T-cell (primary cell): ENCODE results near the gene EWSR1. TPM values are rescaled to one million over a fixed set of nuclear protein-coding genes. Genes with fewer than 3 reads are reported as not detected.

Experiments used
- ATAC-seq, 4 experiments: fragments of 200-7000 bp in 3 of 4; fragments of 150-1000 bp in 1 of 4; cut with Tn5 transposase; replicated peaks in 1 of 4; 1 replicate in 3 of 4; 2 replicates in 1 of 4; pipeline ENCODE4 v1.10.0; 2021; ENCODE audit warnings: moderate library complexity in 3 of 4, mild to moderate bottlenecking in 2 of 4, moderate number of reproducible peaks in 1 of 4
- CTCF ChIA-PET, 2 donors: fragments of 300-600 bp; sonication (Branson Sonifier 250); formaldehyde crosslinking; loops; one replicate each; lab custom pipeline; 2022; ENCODE audit warnings: antibody characterized with exemption in 2 of 2; lab: Charles Lee
- POLR2A ChIA-PET, 2 donors: fragments of 300-600 bp; sonication (Branson Sonifier 250); formaldehyde crosslinking; loops; one replicate each; lab custom pipeline; 2022; ENCODE audit warnings: antibody characterized with exemption in 2 of 2; lab: Charles Lee
- DNase-seq, 35 experiments: peaks; one replicate each; pipeline versions ENCODE4 v3.0.0 to v3.0.0-alpha.2; 2013 to 2023
- H3K27ac ChIP-seq: one replicate; pipeline ENCODE4 v1.5.1; 2013; ENCODE audit warnings: low read length
- H3K27me3 ChIP-seq, 2 experiments: replicated peaks in 1 of 2; 1 replicate in 1 of 2; 2 replicates in 1 of 2; pipeline versions ENCODE4 v1.6.1 to v1.7.0; 2013; ENCODE audit warnings: low read length in 1 of 2, mixed read lengths in 1 of 2; ENCODE audit not compliant: control insufficient read depth in 2 of 2, insufficient read depth in 2 of 2; ENCODE audit errors: extremely low read depth in 1 of 2
- H3K36me3 ChIP-seq, 2 donors: 1 replicate in 1 of 2; 2 replicates in 1 of 2; pipeline versions ENCODE4 v1.6.1 to v1.7.0; 2013; ENCODE audit warnings: low read length in 1 of 2; ENCODE audit not compliant: control insufficient read depth in 2 of 2, insufficient read depth in 1 of 2; ENCODE audit errors: extremely low read depth in 1 of 2
- H3K4me1 ChIP-seq, 2 experiments: 1 replicate in 1 of 2; 2 replicates in 1 of 2; pipeline versions ENCODE4 v1.6.1 to v1.7.0; 2013; ENCODE audit warnings: low read length in 2 of 2, mixed read lengths in 1 of 2; ENCODE audit not compliant: insufficient read depth in 2 of 2, control insufficient read depth in 1 of 2; ENCODE audit errors: extremely low read depth in 1 of 2
- H3K4me3 ChIP-seq, 2 donors: 1 replicate in 1 of 2; 2 replicates in 1 of 2; pipeline versions ENCODE4 v1.5.1 to v1.7.0; 2013; ENCODE audit warnings: mild to moderate bottlenecking in 2 of 2, low read length in 1 of 2, moderate library complexity in 1 of 2; ENCODE audit not compliant: control insufficient read depth in 1 of 2; ENCODE audit errors: extremely low read depth in 1 of 2
- H3K9me3 ChIP-seq: 2 replicates; pipeline ENCODE4 v1.7.0; 2013
- H3K27ac Mint-ChIP-seq, 2 donors: one replicate each; pipeline ENCODE4 v1.8.0; 2020 to 2021; ENCODE audit warnings: mild to moderate bottlenecking in 2 of 2, mixed read lengths in 2 of 2
- H3K27me3 Mint-ChIP-seq, 2 donors: one replicate each; pipeline ENCODE4 v1.8.0; 2021 to 2022; ENCODE audit warnings: mixed read lengths in 2 of 2
- H3K36me3 Mint-ChIP-seq: one replicate; pipeline ENCODE4 v1.8.0; 2021; ENCODE audit warnings: mixed read lengths
- H3K4me1 Mint-ChIP-seq, 3 donors: one replicate each; pipeline ENCODE4 v1.8.0; 2020 to 2022; ENCODE audit warnings: mixed read lengths in 3 of 3, mild to moderate bottlenecking in 1 of 3
- H3K4me3 Mint-ChIP-seq, 3 donors: one replicate each; pipeline ENCODE4 v1.8.0; 2020 to 2022; ENCODE audit warnings: mild to moderate bottlenecking in 3 of 3, mixed read lengths in 3 of 3, moderate library complexity in 3 of 3
- H3K9me3 Mint-ChIP-seq, 3 donors: one replicate each; pipeline ENCODE4 v1.8.0; 2020 to 2022; ENCODE audit warnings: mixed read lengths in 3 of 3
- WGBS: methylation state at CpG from one replicate; pipeline ENCODE4 v1.1.5; 2013; ENCODE audit warnings: missing lambda C conversion rate; ENCODE audit not compliant: insufficient coverage; 5-methylcytosine and 5-hydroxymethylcytosine counted together
- total RNA-seq, 35 experiments: library from RNA in 6 of 35; stranded (reverse) in 6 of 35; fragments of 120-200 nt in 1 of 35; gene quantifications; one replicate each; pipeline versions ENCODE4 v1.2.1 to v1.2.4 and lab custom pipeline; 2013 to 2026

EWSR1 gene
- total RNA-seq, 5 donors from 2014 or later (not counting 1 experiment from before 2014, with no cell fraction given), result 254 to 308 (median 260) TPM

DNA sequence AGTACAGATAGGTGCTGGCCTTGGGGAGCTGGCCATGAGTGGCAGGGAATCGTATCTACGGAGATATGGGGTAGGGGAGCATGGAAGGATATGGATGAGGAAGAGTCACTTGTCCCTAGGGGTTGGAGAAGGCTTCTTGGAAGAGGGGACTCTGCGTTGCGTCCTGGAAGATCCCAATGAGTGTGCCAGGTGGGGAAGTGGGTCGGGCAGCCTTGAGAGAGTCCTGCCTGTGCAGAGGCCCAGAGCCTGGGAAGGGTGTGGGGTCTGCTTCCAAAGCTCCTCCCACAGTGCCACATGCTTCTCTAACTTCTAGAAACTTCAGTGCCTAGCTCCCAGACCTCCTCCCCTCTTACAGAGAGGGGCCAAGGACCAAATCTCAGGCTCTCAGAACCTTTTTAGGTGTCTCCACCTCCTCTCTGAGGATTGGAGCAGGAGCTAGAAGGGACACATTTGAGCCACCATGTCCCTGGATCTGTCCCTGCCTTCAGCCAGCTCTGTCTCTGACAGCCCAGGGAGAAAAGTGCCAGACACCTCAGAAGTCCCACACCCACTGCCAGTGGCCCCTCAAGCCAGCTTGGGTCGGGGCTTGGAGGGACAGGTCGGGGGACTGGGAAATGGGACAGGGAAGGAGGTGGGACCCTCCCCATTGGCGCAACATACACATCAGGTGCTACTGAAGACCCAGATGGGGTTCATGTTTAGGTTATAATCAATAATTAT, 11.3 kb upstream of the EWSR1 start:
- WGBS, result 94% methylated on average over 2 of the region's 8 CpGs
- Mint-ChIP-seq H3K36me3 (no peaks in the 10 kb centered on the region), H3K27me3 (peaks cover 4 to 5% of the 10 kb centered on the region in 2 donors), H3K9me3 (no peaks in the 10 kb centered on the region), H3K27ac (no peak overlapping the region), H3K4me3 (no peak overlapping the region), H3K4me1 (peaks cover 1 to 6% (median 5%) of the 10 kb centered on the region in 3 donors)
- peaks cover 0 to 2% of the 10 kb centered on the region in 2 experiments for H3K4me1 ChIP-seq
- H3K27ac ChIP-seq, result no peak overlapping the region
- DNase-seq (no peak), ATAC-seq (no peak)
- POLR2A ChIA-PET, result no interaction called here
- H3K4me3 ChIP-seq, result no peak overlapping the region
- peaks cover 0 to 6% of the 10 kb centered on the region in 2 donors for H3K36me3 ChIP-seq
- no peaks in the 10 kb centered on the region for H3K9me3 ChIP-seq
- CTCF ChIA-PET, result interaction anchor here (0.5 to 0.7 kb wide), 2 partner anchors 21 to 413 kb away, joined by 5 to 6 read pairs; no protein-coding TSS in a partner anchor
- H3K27me3 ChIP-seq, result peaks cover 0 to 12% of the 10 kb centered on the region in 2 experiments

- Mint-ChIP-seq H3K4me3 (no peak overlapping the region), H3K27me3 (no peaks in the 10 kb centered on the region), H3K27ac (no peak overlapping the region), H3K4me1 (peaks cover 1 to 6% (median 5%) of the 10 kb centered on the region in 3 donors), H3K36me3 (no peaks in the 10 kb centered on the region), H3K9me3 (no peaks in the 10 kb centered on the region)
- POLR2A ChIA-PET, result no interaction called here
- H3K9me3 ChIP-seq, result no peaks in the 10 kb centered on the region
- peaks cover 0 to 6% of the 10 kb centered on the region in 2 donors for H3K36me3 ChIP-seq
- H3K4me1 ChIP-seq, result peaks cover 0 to 2% of the 10 kb centered on the region in 2 experiments
- WGBS, result 77% methylated on average over 7 of the region's 8 CpGs
- H3K27ac ChIP-seq, result no peak overlapping the region
- ATAC-seq (no peak), DNase-seq (no peak)
- no peak overlapping the region for H3K4me3 ChIP-seq
- CTCF ChIA-PET, result no interaction called here
- H3K27me3 ChIP-seq, result peaks cover 0 to 12% of the 10 kb centered on the region in 2 experiments
Observed at GRCh38 chr22:29257751-29258181, 10.3 kb upstream of the EWSR1 start.

DNA sequence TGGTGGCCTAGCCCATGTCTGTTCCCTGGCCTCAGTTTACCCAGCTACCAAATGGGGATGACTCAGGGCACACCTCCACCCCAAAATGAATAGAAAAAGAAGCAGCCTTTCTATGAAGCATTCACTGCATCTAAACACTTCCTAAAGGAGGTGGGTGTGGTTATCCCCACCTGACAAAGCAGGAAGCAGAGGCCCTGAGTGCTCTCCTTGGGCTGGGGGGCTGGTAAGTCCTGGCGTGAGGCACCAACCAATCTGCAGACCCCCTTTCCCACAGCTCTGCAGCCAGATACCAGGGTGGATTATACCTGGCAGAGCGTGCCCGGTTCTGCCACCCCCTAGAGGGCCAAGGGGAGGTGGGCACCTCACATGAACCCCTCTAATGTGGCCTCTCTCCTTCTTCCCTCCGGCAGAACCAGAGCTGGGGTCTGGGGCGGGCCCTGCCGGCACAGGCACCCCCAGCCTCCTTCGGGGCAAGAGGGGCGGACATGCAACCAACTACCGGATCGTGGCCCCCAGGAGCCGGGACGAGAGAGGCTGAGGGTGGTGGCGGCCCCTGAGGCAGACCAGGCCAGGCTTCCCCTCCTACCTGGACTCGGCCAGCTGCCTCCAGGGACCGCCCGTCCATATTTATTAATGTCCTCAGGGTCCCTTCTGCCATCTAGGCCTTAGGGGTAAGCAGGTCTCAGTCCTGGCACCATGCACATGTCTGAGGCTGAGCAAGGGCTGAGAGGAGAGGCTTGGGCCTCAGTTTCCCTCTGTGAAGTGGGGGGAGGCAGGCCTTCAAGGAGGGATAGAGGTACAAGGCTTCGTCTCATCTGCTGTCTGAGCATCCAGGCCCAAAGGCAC, 9.4 kb upstream of the EWSR1 start:
- H3K27ac ChIP-seq, result no peak overlapping the region
- no peaks in the 10 kb centered on the region for H3K36me3 Mint-ChIP-seq
- ATAC-seq (no peak), DNase-seq (no peak)
- peaks cover 0 to 2% of the 10 kb centered on the region in 2 experiments for H3K4me1 ChIP-seq
- no peaks in the 10 kb centered on the region for H3K9me3 Mint-ChIP-seq
- H3K9me3 ChIP-seq, result no peaks in the 10 kb centered on the region
- no peak overlapping the region for H3K4me3 ChIP-seq
- peaks cover 1 to 6% (median 5%) of the 10 kb centered on the region in 3 donors for H3K4me1 Mint-ChIP-seq
- WGBS, result 93% methylated on average over 13 of the region's 17 CpGs
- no peaks in the 10 kb centered on the region for H3K27me3 Mint-ChIP-seq
- peaks cover under 1 to 10% of the 10 kb centered on the region in 2 donors for H3K36me3 ChIP-seq
- H3K4me3 Mint-ChIP-seq, result no peak overlapping the region
- peaks cover 0 to 12% of the 10 kb centered on the region in 2 experiments for H3K27me3 ChIP-seq
- H3K27ac Mint-ChIP-seq, result no peak overlapping the region
- CTCF ChIA-PET, result no interaction called here
- POLR2A ChIA-PET, result no interaction called here

GRCh38 chr22:29259253-29259899, 8.7 kb upstream of the EWSR1 start:
- Mint-ChIP-seq H3K27me3 (no peaks in the 10 kb centered on the region), H3K4me1 (peaks cover 1 to 6% (median 5%) of the 10 kb centered on the region in 3 donors), H3K36me3 (no peaks in the 10 kb centered on the region), H3K4me3 (no peak overlapping the region), H3K9me3 (no peaks in the 10 kb centered on the region), H3K27ac (no peak overlapping the region)
- no peak overlapping the region for H3K4me3 ChIP-seq
- H3K36me3 ChIP-seq, result peaks cover 4 to 16% of the 10 kb centered on the region in 2 donors
- ATAC-seq, result no peak
- H3K9me3 ChIP-seq, result no peaks in the 10 kb centered on the region
- H3K27me3 ChIP-seq, result peaks cover 0 to 9% of the 10 kb centered on the region in 2 experiments
- CTCF ChIA-PET, result no interaction called here
- WGBS, result 94% methylated on average over 9 of the region's 11 CpGs
- DNase-seq, result no peak
- no peaks in the 10 kb centered on the region for H3K4me1 ChIP-seq
- POLR2A ChIA-PET, result no interaction called here
- no peak overlapping the region for H3K27ac ChIP-seq

- ATAC-seq, result no peak
Observed at GRCh38 chr22:29260031-29260560, 8.0 kb upstream of the EWSR1 start.

More at GRCh38 chr22:29260031-29260560, 8.0 kb upstream of the EWSR1 start:
- DNase-seq, result no peak
- WGBS, result 97% methylated on average over 7 of the region's 13 CpGs
- Mint-ChIP-seq H3K27ac (no peak overlapping the region), H3K27me3 (no peaks in the 10 kb centered on the region), H3K9me3 (no peaks in the 10 kb centered on the region), H3K4me1 (peaks cover 1 to 6% (median 5%) of the 10 kb centered on the region in 3 donors), H3K4me3 (no peak overlapping the region), H3K36me3 (no peaks in the 10 kb centered on the region)
- ChIA-PET POLR2A (no interaction called here), CTCF (no interaction called here)
- H3K36me3 ChIP-seq, result peaks cover 6 to 18% of the 10 kb centered on the region in 2 donors
- peaks cover 0 to 6% of the 10 kb centered on the region in 2 experiments for H3K27me3 ChIP-seq
- no peaks in the 10 kb centered on the region for H3K9me3 ChIP-seq
- no peak overlapping the region for H3K4me3 ChIP-seq
- no peaks in the 10 kb centered on the region for H3K4me1 ChIP-seq
- H3K27ac ChIP-seq, result no peak overlapping the region
